Natural killer cell (primary cell): Measurements from ENCODE around the gene TLL2. TPM values are rescaled to one million over a fixed set of nuclear protein-coding genes. Genes with fewer than 3 reads are reported as not detected.

ENCODE experiments used
- ATAC-seq, 3 donors: fragments of 150-1000 bp in 2 of 3; fragments of 200-7000 bp in 1 of 3; cut with Tn5 transposase; 1 replicate in 1 of 3; 2 replicates in 2 of 3; pipeline ENCODE4 v1.10.0; 2021; ENCODE audit warnings: mild to moderate bottlenecking in 2 of 3, moderate library complexity in 2 of 3
- DNase-seq, 2 donors: peaks; one replicate each; pipeline versions ENCODE4 v3.0.0 to v3.0.0-alpha.2; 2013 to 2021; ENCODE audit warnings: mixed read lengths in 1 of 2
- H3K27ac ChIP-seq: one replicate; pipeline ENCODE4 v1.5.1; 2013; ENCODE audit warnings: mild to moderate bottlenecking, low read length
- H3K27me3 ChIP-seq: one replicate; pipeline ENCODE4 v1.6.1; 2013; ENCODE audit warnings: low read length; ENCODE audit not compliant: control insufficient read depth, insufficient read depth
- H3K36me3 ChIP-seq: one replicate; pipeline ENCODE4 v1.6.1; 2013; ENCODE audit warnings: low read length; ENCODE audit not compliant: control insufficient read depth, insufficient read depth
- H3K4me1 ChIP-seq: one replicate; pipeline ENCODE4 v1.6.1; 2013; ENCODE audit warnings: low read length; ENCODE audit not compliant: control insufficient read depth, insufficient read depth
- H3K4me3 ChIP-seq: one replicate; pipeline ENCODE4 v1.5.1; 2013; ENCODE audit warnings: low read length
- H3K9me3 ChIP-seq: one replicate; pipeline ENCODE4 v1.6.1; 2013; ENCODE audit warnings: low read length; ENCODE audit not compliant: control insufficient read depth, insufficient read depth
- H3K27ac Mint-ChIP-seq, 2 donors: one replicate each; pipeline ENCODE4 v1.8.0; 2022; ENCODE audit warnings: mild to moderate bottlenecking in 2 of 2, mixed read lengths in 2 of 2, moderate library complexity in 1 of 2
- H3K27me3 Mint-ChIP-seq, 2 donors: one replicate each; pipeline ENCODE4 v1.8.0; 2022; ENCODE audit warnings: low read depth in 2 of 2, mixed read lengths in 2 of 2
- H3K36me3 Mint-ChIP-seq: one replicate; pipeline ENCODE4 v1.8.0; 2022; ENCODE audit warnings: mixed read lengths
- H3K4me1 Mint-ChIP-seq, 2 donors: one replicate each; pipeline ENCODE4 v1.8.0; 2022; ENCODE audit warnings: mixed read lengths in 2 of 2
- H3K4me3 Mint-ChIP-seq: one replicate; pipeline ENCODE4 v1.8.0; 2022; ENCODE audit warnings: mild to moderate bottlenecking, moderate library complexity, mixed read lengths
- H3K9me3 Mint-ChIP-seq, 2 donors: one replicate each; pipeline ENCODE4 v1.8.0; 2022; ENCODE audit warnings: mixed read lengths in 2 of 2
- CTCF ChIP-seq: fragments of 200-600 bp; IDR thresholded peaks from one replicate; pipeline ENCODE4 v1.8.0; 2022; ENCODE audit warnings: antibody characterized with exemption
- WGBS: methylation state at CpG from one replicate; pipeline ENCODE4 v1.1.7; 2013; ENCODE audit warnings: missing lambda C conversion rate; ENCODE audit not compliant: insufficient coverage; 5-methylcytosine and 5-hydroxymethylcytosine counted together
- intact Hi-C: fragments of 100-400 bp; cut with micrococcal nuclease; formaldehyde crosslinking; loops from one replicate; pipeline ENCODE4 v1.14.2; 2022
- total RNA-seq, 4 donors: library from RNA; stranded (reverse); fragments of 120-200 nt in 1 of 4; gene quantifications; one replicate each; pipeline versions ENCODE4 v1.2.3 to v1.2.4, GENCODE V29; 2013 to 2022

The TLL2 gene
- total RNA-seq, 3 donors from 2014 or later (not counting 1 experiment from before 2014, with no cell fraction given): not detected

DNA sequence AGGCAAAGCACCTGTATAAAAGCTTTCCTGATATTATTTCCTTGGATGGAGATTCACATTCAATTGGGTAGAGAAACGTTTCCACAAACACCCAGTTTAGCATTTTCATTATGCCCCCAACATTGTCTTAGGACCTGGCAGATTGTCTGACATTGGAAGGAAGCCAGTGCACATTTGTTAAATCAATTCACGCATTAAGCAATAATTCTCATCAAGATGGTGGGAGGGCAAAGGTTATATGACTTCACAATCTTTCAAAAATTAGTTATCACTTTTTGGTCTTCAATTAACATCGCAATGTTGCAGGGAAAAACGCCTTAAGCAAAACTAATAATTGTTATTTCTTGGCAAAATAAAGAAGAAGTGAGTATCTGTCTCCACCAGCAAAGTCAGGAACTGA, 171.3 kb downstream of the TLL2 start:
- 86% methylated on average over 3 of the region's 4 CpGs for WGBS
- Mint-ChIP-seq H3K4me3 (no peak overlapping the region), H3K36me3 (no peaks in the 10 kb centered on the region), H3K27ac (no peak overlapping the region), H3K27me3 (peaks cover 13 to 32% of the 10 kb centered on the region in 2 donors), H3K9me3 (peaks cover 2 to 8% of the 10 kb centered on the region in 2 donors), H3K4me1 (no peaks in the 10 kb centered on the region)
- TF ChIP-seq CTCF: no peak
- ATAC-seq: no peak
- H3K4me1 ChIP-seq: no peaks in the 10 kb centered on the region
- H3K27me3 ChIP-seq: no peaks in the 10 kb centered on the region
- no peak overlapping the region for H3K4me3 ChIP-seq
- H3K27ac ChIP-seq: no peak overlapping the region
- no peaks in the 10 kb centered on the region for H3K36me3 ChIP-seq
- H3K9me3 ChIP-seq: no peaks in the 10 kb centered on the region
- intact Hi-C loops: no loop called here
- no peak for DNase-seq

DNA sequence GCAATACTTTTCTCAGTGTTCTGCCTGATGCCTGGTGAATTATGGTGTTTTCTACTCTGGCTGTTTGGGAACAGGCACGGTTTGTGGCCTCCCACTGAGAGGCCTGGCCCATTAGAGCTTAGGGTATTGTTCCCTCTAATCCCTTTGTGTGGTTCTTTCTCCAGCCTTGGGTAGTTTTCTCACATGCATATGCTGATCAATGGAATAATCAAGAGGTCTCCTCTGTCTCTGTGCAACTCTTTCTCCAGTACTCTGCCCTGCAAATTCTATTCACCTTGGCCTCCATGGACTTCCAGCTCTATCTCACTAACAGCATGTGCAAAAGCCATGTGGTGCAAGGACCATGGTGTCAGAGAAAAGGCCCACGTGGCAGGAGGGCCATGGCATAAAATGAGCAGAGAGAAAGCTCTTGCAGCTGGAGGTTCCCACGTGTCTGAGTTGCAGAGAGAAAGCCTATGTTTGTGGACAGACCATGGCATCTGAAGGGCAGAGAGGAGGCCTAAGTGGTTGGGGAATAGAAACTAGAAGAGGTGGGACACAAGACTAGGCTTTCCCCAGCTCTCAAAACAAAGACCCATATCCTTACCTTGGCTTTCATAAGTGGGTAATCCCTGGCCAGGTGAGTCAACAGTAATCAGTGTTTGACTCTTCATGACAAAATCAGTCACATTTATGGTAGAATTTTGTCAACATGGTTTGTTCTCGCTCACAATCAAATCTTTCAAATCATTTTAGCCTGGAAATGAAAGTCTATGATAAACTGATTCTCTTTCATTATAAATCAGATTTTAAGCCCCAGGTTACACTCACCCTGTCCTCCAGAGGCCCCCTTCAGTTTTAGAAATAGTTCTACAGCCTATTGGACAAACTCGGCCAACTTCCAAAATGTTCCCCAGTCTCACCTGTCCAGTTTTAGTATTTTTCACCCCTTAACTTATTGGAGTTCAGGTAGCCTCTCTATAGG, 172.2 kb downstream of the TLL2 start:
- Mint-ChIP-seq H3K27me3 (peaks cover 12 to 30% of the 10 kb centered on the region in 2 donors), H3K27ac (no peak overlapping the region), H3K9me3 (peaks cover 2 to 7% of the 10 kb centered on the region in 2 donors), H3K4me3 (no peak overlapping the region), H3K36me3 (no peaks in the 10 kb centered on the region), H3K4me1 (no peaks in the 10 kb centered on the region)
- no peak overlapping the region for H3K4me3 ChIP-seq
- no peaks in the 10 kb centered on the region for H3K4me1 ChIP-seq
- WGBS: 64% methylated on average over 4 of the region's 5 CpGs
- no peak for TF ChIP-seq CTCF
- H3K27me3 ChIP-seq: no peaks in the 10 kb centered on the region
- no peaks in the 10 kb centered on the region for H3K36me3 ChIP-seq
- H3K9me3 ChIP-seq: no peaks in the 10 kb centered on the region
- ATAC-seq (no peak), DNase-seq (no peak)
- intact Hi-C loops: loop anchor here (2.0 kb wide), 1 partner anchor 325 kb away; no protein-coding TSS in a partner anchor
- no peak overlapping the region for H3K27ac ChIP-seq

DNA sequence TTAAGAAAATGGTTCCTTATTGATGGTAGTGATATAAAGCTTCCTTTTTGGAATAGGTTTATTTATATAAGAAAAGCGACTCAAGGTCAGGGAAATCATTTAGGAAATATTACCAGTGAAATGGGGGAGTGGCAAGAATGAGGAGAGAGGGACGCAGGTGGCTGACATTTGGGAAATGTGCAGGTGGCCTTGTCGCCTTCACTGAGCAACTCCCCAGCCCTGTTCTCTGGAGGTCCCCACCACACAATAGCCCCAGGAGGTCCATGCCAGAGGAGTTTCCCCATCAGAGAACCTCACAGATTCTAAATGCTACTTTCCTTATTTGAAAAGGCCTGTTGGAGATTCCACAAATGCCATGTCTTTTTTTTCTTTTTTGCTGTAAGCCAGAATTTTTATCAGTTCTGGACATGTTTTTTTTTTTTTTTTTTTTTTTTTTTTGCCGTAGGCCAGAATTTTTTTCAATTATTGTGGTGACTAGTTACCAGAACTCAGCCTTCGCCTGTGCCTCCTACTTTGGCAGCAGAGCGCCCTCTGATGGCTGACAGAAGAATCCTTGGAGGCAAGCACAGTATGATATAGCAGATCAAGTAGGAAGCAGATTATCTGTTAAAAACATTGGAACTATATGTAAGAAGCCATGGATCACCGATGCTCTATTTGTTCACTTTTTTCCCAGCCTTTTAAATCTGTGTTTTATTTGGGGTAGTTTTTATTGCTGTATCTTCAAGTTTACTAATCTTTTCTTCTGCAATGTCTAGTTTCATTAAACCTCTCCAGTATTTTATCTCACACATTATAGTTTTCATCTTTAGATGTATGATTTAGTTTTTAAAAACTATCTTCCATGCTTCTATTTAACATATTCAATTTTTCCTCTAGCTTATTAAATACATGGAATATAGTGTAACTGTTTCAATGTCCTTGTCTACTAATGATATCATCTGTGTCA, 173.5 kb downstream of the TLL2 start:
- Histone ChIP-seq H3K27ac (no peak overlapping the region), H3K4me1 (no peaks in the 10 kb centered on the region), H3K4me3 (no peak overlapping the region), H3K27me3 (no peaks in the 10 kb centered on the region), H3K9me3 (no peaks in the 10 kb centered on the region), H3K36me3 (no peaks in the 10 kb centered on the region)
- DNase-seq: peak; percentile 19 to 78
- peak in 2 of 3 donors; percentile 43 to 69 for ATAC-seq
- Mint-ChIP-seq H3K36me3 (no peaks in the 10 kb centered on the region), H3K27me3 (peaks cover 5 to 24% of the 10 kb centered on the region in 2 donors), H3K27ac (no peak overlapping the region), H3K4me1 (no peaks in the 10 kb centered on the region), H3K4me3 (no peak overlapping the region), H3K9me3 (no peaks in the 10 kb centered on the region)
- peak; percentile 45 for TF ChIP-seq CTCF
- intact Hi-C loops: loop anchor here (2.0 kb wide), 1 partner anchor 323 kb away; no protein-coding TSS in a partner anchor
- 35% methylated on average over 7 of the region's 7 CpGs for WGBS
